Heart right ventricle (tissue), 16 donors: ENCODE measurements around the gene FMN2. TPM values are rescaled to one million over a fixed set of nuclear protein-coding genes. Genes with fewer than 3 reads are reported as not detected.

Experiments used
- ATAC-seq, 8 donors: fragments of 200-7000 bp; cut with Tn5 transposase; one replicate each; pipeline ENCODE4 v1.9.1; 2020; ENCODE audit warnings: mild to moderate bottlenecking in 8 of 8, moderate library complexity in 8 of 8, moderate number of reproducible peaks in 1 of 8
- DNase-seq, 2 donors: peaks; one replicate each; pipeline ENCODE4 v3.0.0-alpha.2; 2020
- H3K27ac ChIP-seq, 10 donors: fragments of 200-600 bp; sonication (generic) in 2 of 10; one replicate each; pipeline versions ENCODE4 v1.5.0 to v1.8.0; 2020 to 2022; ENCODE audit warnings: mild to moderate bottlenecking in 3 of 10
- H3K27me3 ChIP-seq, 7 donors: fragments of 200-600 bp; one replicate each; pipeline ENCODE4 v1.8.0; 2021 to 2022; ENCODE audit warnings: mild to moderate bottlenecking in 2 of 7
- H3K36me3 ChIP-seq, 9 donors: fragments of 200-600 bp; sonication (generic) in 1 of 9; one replicate each; pipeline versions ENCODE4 v1.5.0 to v1.8.0; 2020 to 2022; ENCODE audit warnings: mild to moderate bottlenecking in 2 of 9
- H3K4me1 ChIP-seq, 9 donors: fragments of 200-600 bp; sonication (generic) in 1 of 9; one replicate each; pipeline versions ENCODE4 v1.5.0 to v1.8.0; 2020 to 2022; ENCODE audit warnings: mild to moderate bottlenecking in 4 of 9
- H3K4me3 ChIP-seq, 10 donors: fragments of 200-600 bp; sonication (generic) in 2 of 10; one replicate each; pipeline versions ENCODE4 v1.5.0 to v1.8.0; 2020 to 2022; ENCODE audit warnings: mild to moderate bottlenecking in 7 of 10, moderate library complexity in 2 of 10
- H3K9me3 ChIP-seq, 11 donors: fragments of 200-600 bp in 10 of 11; sonication (generic) in 2 of 11; one replicate each; pipeline versions ENCODE4 v1.5.0 to v1.8.0; 2013 to 2022; ENCODE audit warnings: mild to moderate bottlenecking in 2 of 11, control low read depth in 1 of 11, moderate library complexity in 1 of 11
- WGBS, 2 donors: extraction: QIAGEN DNeasy Blood & Tissue Kit; methylation state at CpG; one replicate each; pipeline ENCODE4 v1.1.7; 2013; ENCODE audit warnings: inconsistent platforms in 1 of 2; 5-methylcytosine and 5-hydroxymethylcytosine counted together
- intact Hi-C, 10 donors: fragments of 100-400 bp; cut with DNase I; formaldehyde crosslinking; loops; one replicate each; pipeline versions ENCODE4 v1.11.1 to v1.14.2; 2022
- polyA plus RNA-seq, 2 donors: library from polyadenylated mRNA; stranded (reverse); fragments of 200-250 nt; gene quantifications; one replicate each; pipeline ENCODE4 v1.2.3, GENCODE V29; 2013
- total RNA-seq, 10 donors: library from RNA; stranded (reverse); fragmentation: NEBNext Ultra II Directional in 3 of 10; extraction: Animal tissue kit (Norgen Biotek cat#: 25700) in 3 of 10; gene quantifications; one replicate each; pipeline versions ENCODE4 v1.2.1 to v1.2.4, GENCODE V29; 2021 to 2023
- TF ChIP-seq, protein P1 (sequence below), 9 donors: fragments of 200-600 bp; sonication (generic) in 2 of 9; IDR thresholded peaks; one replicate each; pipeline versions ENCODE4 v1.5.0 to v1.8.0; 2021 to 2022; ENCODE audit warnings: antibody characterized with exemption in 9 of 9, mild to moderate bottlenecking in 5 of 9, moderate library complexity in 1 of 9
- donor health status: Arrhythmogenic right ventricular cardiomyopathy.
- donor health status: ischemic (EF 13 %, LVEDD 7.1; RV severe dilation, severe dysfunction).
- donor health status: healthy with polysubstance abuse.
- donor health status: DM: no; HTN: yes; CAD: no.
- donor health status: DM: no; HTN: no; CAD: no.
- donor health status: ischemic (EF 25% LVEDD 6.9; RV normal size, moderate dysfunction).
- donor health status: ischemic (EF 25% LVEDD 5.7; RV mildly dilated, moderate dysfunction).
- donor health status: healthy.
- donor health status: DM: yes; HTN: yes; CAD: no.
- donor health status: Ischemic cardiomyopathy.
- donor health status: ischemic (EF 35%, LVEDD 5.7; RV mildly dilated, moderate dysfunction).
- donor health status: nonischemic (EF 11% LVEDD 7.7; RV severe dilation, severe dysfunction).
- donor health status: DM: yes; HTN: yes; CAD: no.
- donor health status: PGD.
- donor health status: ischemic (EF 29% LVEDD 5.4; RV normal size, mild dysfunction).
- donor health status: nonischemic (EF 23%, LVEDD 6.1; RV moderate dilation, normal function).

FMN2 gene
- total and polyA plus RNA-seq, 12 donors: 0.03 to 0.70 (median 0.12) TPM; not detected in 9

GRCh38 chr1:240055936-240056335, 35.7 kb upstream of the FMN2 start:
- Histone ChIP-seq H3K27me3 (no peaks in the 10 kb centered on the region), H3K36me3 (no peaks in the 10 kb centered on the region)
- ATAC-seq: no peak

GRCh38 chr1:240056350-240056749, 35.3 kb upstream of the FMN2 start:
- intact Hi-C loops: loop anchor here in 1 of 10 donors (5.0 kb wide), 1 partner anchor 1984 kb away; no protein-coding TSS in a partner anchor
- 32 to 49% methylated on average over 3 of the region's 3 CpGs for WGBS, 2 donors
- no peak for ATAC-seq
- no peak overlapping the region for H3K27ac ChIP-seq
- H3K9me3 ChIP-seq: no peaks in the 10 kb centered on the region
- TF ChIP-seq, protein P1, sequence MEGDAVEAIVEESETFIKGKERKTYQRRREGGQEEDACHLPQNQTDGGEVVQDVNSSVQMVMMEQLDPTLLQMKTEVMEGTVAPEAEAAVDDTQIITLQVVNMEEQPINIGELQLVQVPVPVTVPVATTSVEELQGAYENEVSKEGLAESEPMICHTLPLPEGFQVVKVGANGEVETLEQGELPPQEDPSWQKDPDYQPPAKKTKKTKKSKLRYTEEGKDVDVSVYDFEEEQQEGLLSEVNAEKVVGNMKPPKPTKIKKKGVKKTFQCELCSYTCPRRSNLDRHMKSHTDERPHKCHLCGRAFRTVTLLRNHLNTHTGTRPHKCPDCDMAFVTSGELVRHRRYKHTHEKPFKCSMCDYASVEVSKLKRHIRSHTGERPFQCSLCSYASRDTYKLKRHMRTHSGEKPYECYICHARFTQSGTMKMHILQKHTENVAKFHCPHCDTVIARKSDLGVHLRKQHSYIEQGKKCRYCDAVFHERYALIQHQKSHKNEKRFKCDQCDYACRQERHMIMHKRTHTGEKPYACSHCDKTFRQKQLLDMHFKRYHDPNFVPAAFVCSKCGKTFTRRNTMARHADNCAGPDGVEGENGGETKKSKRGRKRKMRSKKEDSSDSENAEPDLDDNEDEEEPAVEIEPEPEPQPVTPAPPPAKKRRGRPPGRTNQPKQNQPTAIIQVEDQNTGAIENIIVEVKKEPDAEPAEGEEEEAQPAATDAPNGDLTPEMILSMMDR (IDR thresholded peaks at IDR 0.05): no peak
- H3K4me1 ChIP-seq: no peaks in the 10 kb centered on the region
- H3K36me3 ChIP-seq: no peaks in the 10 kb centered on the region
- H3K27me3 ChIP-seq: no peaks in the 10 kb centered on the region
- H3K4me3 ChIP-seq: no peak overlapping the region
- no peak for DNase-seq

More at GRCh38 chr1:240055936-240056335, 35.7 kb upstream of the FMN2 start:
- 37 to 48% methylated on average over 1 of the region's 1 CpG for WGBS, 2 donors
- intact Hi-C loops: loop anchor here in 1 of 10 donors (5.0 kb wide), 1 partner anchor 1984 kb away; no protein-coding TSS in a partner anchor
- Histone ChIP-seq H3K27ac (no peak overlapping the region), H3K9me3 (no peaks in the 10 kb centered on the region), H3K4me3 (no peak overlapping the region), H3K4me1 (no peaks in the 10 kb centered on the region)
- no peak for DNase-seq
- TF ChIP-seq, protein P1 (IDR thresholded peaks at IDR 0.05): no peak

GRCh38 chr1:240058049-240058448, 33.6 kb upstream of the FMN2 start:
- Histone ChIP-seq H3K27ac (no peak overlapping the region), H3K27me3 (no peaks in the 10 kb centered on the region), H3K9me3 (no peaks in the 10 kb centered on the region), H3K4me3 (no peak overlapping the region), H3K36me3 (no peaks in the 10 kb centered on the region), H3K4me1 (no peaks in the 10 kb centered on the region)
- TF ChIP-seq, protein P1 (IDR thresholded peaks at IDR 0.05): no peak
- ATAC-seq (no peak), DNase-seq (no peak)
- 70 to 73% methylated on average over 9 of the region's 9 CpGs for WGBS, 2 donors
- intact Hi-C loops: loop anchor here in 1 of 10 donors (5.0 kb wide), 1 partner anchor 1986 kb away; no protein-coding TSS in a partner anchor

DNA sequence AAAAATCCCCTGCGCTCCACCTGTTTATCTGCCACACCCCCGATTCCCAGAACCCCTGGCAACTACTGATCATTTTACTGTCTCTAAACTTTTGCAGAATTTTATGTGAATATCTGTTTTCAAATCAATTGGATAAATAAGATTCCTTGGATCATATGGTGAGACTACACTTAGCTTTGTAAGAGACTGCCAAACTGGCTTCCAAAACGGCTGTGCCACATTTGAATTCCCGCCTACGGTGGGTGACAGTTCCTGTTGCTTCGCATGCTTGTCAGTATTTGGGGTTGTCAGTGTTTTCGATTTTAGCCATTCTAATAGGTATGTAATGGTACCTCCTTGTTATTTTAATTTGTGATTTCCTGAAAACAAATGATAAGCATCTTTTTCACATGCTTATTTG, 22.7 kb upstream of the FMN2 start:
- Histone ChIP-seq H3K9me3 (no peaks in the 10 kb centered on the region), H3K4me3 (no peak overlapping the region), H3K27ac (no peak overlapping the region), H3K36me3 (no peaks in the 10 kb centered on the region), H3K27me3 (no peaks in the 10 kb centered on the region), H3K4me1 (no peaks in the 10 kb centered on the region)
- ATAC-seq: no peak
- 88 to 89% methylated on average over 7 of the region's 7 CpGs for WGBS, 2 donors
- DNase-seq: no peak
- intact Hi-C loops: no loop called here
- TF ChIP-seq, protein P1 (IDR thresholded peaks at IDR 0.05): no peak
